Erythroblast (primary cell): ENCODE results near the gene KIF1A.

Source experiments
- GATA1 ChIP-seq: IDR thresholded peaks from 2 replicates; pipeline ENCODE4 v1.6.1; 2011; ENCODE audit warnings: low read depth, mild to moderate bottlenecking, control low read depth, low read length, moderate library complexity
- POLR2A ChIP-seq: IDR thresholded peaks from 2 replicates; pipeline ENCODE4 v1.6.1; 2011; ENCODE audit warnings: mild to moderate bottlenecking, low read length

DNA sequence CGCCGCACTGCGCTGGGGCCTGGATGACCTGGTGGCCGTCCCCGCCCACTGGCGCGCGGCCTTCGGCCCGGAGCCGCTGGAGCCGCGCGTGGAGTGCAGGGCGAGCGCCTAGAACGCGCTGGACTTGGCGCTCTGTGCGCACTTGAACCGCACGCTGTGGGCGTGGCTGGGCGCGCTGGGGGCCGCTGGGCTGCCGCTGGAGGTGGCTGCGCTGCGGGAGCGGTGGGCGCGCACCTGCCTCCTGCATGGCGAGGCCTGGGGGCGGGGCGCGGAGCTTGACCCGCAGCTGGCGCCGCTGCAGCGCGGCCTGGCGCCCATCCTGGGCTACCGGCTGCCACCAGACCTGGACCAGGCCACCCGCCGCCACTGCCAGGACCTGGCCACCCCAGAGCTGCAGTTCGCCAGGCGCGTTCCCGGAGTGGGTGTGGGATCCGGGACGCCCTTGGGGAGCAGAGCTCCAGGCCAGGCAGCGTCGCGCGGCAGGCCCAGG, 147.3 kb downstream of the KIF1A start:
- no peak for TF ChIP-seq POLR2A
- TF ChIP-seq GATA1, result no peak
